OCI-LY1 (cell line): Measurements from ENCODE around the gene PPP4R3B.

Experiments used
- H2AFZ ChIP-seq: fragments of 200-600 bp; sonication (generic), shearing (Covaris generic); 2 replicates; pipeline ENCODE4 v1.6.0; 2014; ENCODE audit warnings: antibody characterized with exemption, mild to moderate bottlenecking, low read length
- H3F3A ChIP-seq: fragments of 200-600 bp; sonication (generic), shearing (Covaris generic); 2 replicates; pipeline ENCODE4 v1.6.0; 2014; ENCODE audit warnings: mild to moderate bottlenecking, antibody characterized with exemption, low read length, moderate library complexity; ENCODE audit not compliant: insufficient read depth
- H3K27ac ChIP-seq: fragments of 200-600 bp; sonication (generic); 2 replicates; pipeline ENCODE4 v1.5.1; 2014; ENCODE audit warnings: low read length, mixed run types, mild to moderate bottlenecking, low read depth; ENCODE audit not compliant: poor library complexity, severe bottlenecking
- H3K27me3 ChIP-seq: fragments of 200-600 bp; sonication (generic); 2 replicates; pipeline ENCODE4 v1.6.0; 2014; ENCODE audit warnings: antibody characterized with exemption, mild to moderate bottlenecking, low read length, moderate library complexity; ENCODE audit not compliant: insufficient read depth
- H3K36me3 ChIP-seq: fragments of 200-600 bp; sonication (generic); 2 replicates; pipeline ENCODE4 v1.6.1; 2014; ENCODE audit warnings: mild to moderate bottlenecking, antibody characterized with exemption, low read length, moderate library complexity, mixed read lengths; ENCODE audit not compliant: insufficient read depth
- H3K4me1 ChIP-seq: fragments of 200-600 bp; sonication (generic); 2 replicates; pipeline ENCODE4 v1.5.1; 2014; ENCODE audit warnings: mild to moderate bottlenecking, low read length, moderate library complexity; ENCODE audit not compliant: insufficient read depth, severe bottlenecking
- H3K4me2 ChIP-seq: fragments of 200-600 bp; sonication (generic), shearing (Covaris generic); 2 replicates; pipeline ENCODE4 v1.6.1; 2014; ENCODE audit warnings: low read length
- H3K4me3 ChIP-seq: fragments of 200-600 bp; sonication (generic); 2 replicates; pipeline ENCODE4 v1.5.1; 2014; ENCODE audit warnings: low read length, low read depth, mild to moderate bottlenecking, mixed read lengths; ENCODE audit not compliant: poor library complexity, severe bottlenecking
- H3K79me2 ChIP-seq: fragments of 200-600 bp; shearing (Covaris generic); 2 replicates; pipeline ENCODE4 v1.6.1; 2016; ENCODE audit warnings: mixed run types, low read length, mixed read lengths; ENCODE audit not compliant: insufficient read depth
- H3K9ac ChIP-seq: fragments of 200-600 bp; sonication (generic), shearing (Covaris generic); 2 replicates; pipeline ENCODE4 v1.6.1; 2014; ENCODE audit warnings: mild to moderate bottlenecking, low read length, mixed read lengths
- H3K9me2 ChIP-seq: fragments of 200-600 bp; sonication (generic), shearing (Covaris generic); 2 replicates; pipeline ENCODE4 v1.6.1; 2014; ENCODE audit warnings: low read depth, mild to moderate bottlenecking, low read length, mixed read lengths
- H3K9me3 ChIP-seq: fragments of 200-600 bp; shearing (Covaris generic); 2 replicates; pipeline ENCODE4 v1.6.1; 2014; ENCODE audit warnings: low read length, mixed read lengths
- H4K20me1 ChIP-seq: fragments of 200-600 bp; sonication (generic), shearing (Covaris generic); 2 replicates; pipeline ENCODE4 v1.6.0; 2016; ENCODE audit warnings: mild to moderate bottlenecking, low read length; ENCODE audit not compliant: insufficient read depth
- EZH2 ChIP-seq: fragments of 200-600 bp; sonication (generic), shearing (Covaris generic); IDR thresholded peaks from 2 replicates; pipeline ENCODE4 v1.8.0; 2017; ENCODE audit warnings: borderline replicate concordance, mixed run types, mild to moderate bottlenecking, antibody characterized with exemption, low read length, moderate library complexity, mixed read lengths
- TF ChIP-seq, protein P1 (sequence below): fragments of 200-600 bp; sonication (generic), shearing (Covaris generic); IDR thresholded peaks from 2 replicates; pipeline ENCODE4 v1.5.1; 2017; ENCODE audit warnings: mild to moderate bottlenecking, antibody characterized with exemption, low read length, moderate library complexity, mixed read lengths

PPP4R3B gene

DNA sequence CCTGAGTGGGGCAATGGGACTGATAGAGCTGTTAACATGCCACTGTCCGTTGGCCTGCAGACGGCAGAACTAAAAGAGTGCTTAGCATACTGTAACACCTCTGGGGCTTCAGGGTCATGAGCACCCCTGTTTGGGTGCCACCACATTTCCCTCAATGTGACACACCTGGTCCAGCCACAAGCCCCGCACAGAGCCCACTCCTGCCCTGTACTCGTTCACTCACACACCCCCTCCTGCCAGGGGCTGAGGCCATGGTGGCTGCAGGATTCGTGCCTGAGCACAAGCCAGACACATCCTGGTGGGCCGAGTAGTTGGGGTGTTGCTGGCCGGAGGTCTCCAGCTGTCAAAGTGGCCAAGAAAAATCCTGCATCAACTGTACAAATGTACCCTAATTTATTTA is 4.4 kb upstream of the PPP4R3B start:
- TF ChIP-seq, protein P1, sequence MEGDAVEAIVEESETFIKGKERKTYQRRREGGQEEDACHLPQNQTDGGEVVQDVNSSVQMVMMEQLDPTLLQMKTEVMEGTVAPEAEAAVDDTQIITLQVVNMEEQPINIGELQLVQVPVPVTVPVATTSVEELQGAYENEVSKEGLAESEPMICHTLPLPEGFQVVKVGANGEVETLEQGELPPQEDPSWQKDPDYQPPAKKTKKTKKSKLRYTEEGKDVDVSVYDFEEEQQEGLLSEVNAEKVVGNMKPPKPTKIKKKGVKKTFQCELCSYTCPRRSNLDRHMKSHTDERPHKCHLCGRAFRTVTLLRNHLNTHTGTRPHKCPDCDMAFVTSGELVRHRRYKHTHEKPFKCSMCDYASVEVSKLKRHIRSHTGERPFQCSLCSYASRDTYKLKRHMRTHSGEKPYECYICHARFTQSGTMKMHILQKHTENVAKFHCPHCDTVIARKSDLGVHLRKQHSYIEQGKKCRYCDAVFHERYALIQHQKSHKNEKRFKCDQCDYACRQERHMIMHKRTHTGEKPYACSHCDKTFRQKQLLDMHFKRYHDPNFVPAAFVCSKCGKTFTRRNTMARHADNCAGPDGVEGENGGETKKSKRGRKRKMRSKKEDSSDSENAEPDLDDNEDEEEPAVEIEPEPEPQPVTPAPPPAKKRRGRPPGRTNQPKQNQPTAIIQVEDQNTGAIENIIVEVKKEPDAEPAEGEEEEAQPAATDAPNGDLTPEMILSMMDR, result no peak
- no peak for TF ChIP-seq EZH2
- no peak overlapping the region for H2AFZ ChIP-seq
- H3K9ac ChIP-seq, result no peak overlapping the region
- H3K4me3 ChIP-seq, result no peak overlapping the region
- no peak overlapping the region for H3K4me2 ChIP-seq
- H3K4me1 ChIP-seq, result peaks cover 40% of the 10 kb centered on the region
- no peaks in the 10 kb centered on the region for H3K27me3 ChIP-seq
- H3K36me3 ChIP-seq, result peaks cover 34% of the 10 kb centered on the region
- H3K27ac ChIP-seq, result no peak overlapping the region
- no peaks in the 10 kb centered on the region for H3K9me3 ChIP-seq
- no peaks in the 10 kb centered on the region for H3K9me2 ChIP-seq
- H3F3A ChIP-seq, result no peaks in the 10 kb centered on the region
- peaks cover 75% of the 10 kb centered on the region for H3K79me2 ChIP-seq
- H4K20me1 ChIP-seq, result no peaks in the 10 kb centered on the region

DNA sequence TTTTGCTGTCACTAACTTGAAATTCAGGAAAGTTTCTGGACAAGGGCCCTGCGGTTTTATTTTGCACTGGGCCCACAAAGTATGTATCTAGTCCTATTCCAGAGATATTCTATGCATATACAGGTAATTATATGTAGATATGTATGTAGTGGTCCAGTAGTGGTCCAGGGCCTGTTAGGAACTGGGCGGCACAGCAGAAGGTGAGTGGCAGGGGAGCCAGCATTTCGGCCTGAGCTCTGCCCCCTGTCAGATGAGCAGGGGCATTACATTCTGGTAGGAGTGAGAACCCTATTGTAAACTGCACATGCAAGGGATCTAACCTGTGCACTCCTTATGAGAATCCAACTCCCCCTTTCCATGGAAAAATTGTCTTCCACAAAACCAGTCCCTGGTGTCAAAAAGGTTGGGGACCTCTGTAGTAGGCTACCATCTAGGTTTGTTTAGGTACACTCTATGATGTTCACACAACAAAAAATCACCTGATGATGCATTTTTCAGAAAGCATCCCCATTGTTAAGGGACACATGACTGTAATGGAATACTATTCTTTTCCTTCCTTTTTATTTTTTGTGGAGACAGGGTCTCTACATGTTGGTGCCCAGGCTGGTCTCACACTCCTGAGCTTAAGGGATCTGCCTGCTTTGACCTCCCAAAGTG is 2.8 kb upstream of the PPP4R3B start:
- no peak overlapping the region for H3K9ac ChIP-seq
- peak overlapping the region; percentile 78 for H3K4me2 ChIP-seq

DNA sequence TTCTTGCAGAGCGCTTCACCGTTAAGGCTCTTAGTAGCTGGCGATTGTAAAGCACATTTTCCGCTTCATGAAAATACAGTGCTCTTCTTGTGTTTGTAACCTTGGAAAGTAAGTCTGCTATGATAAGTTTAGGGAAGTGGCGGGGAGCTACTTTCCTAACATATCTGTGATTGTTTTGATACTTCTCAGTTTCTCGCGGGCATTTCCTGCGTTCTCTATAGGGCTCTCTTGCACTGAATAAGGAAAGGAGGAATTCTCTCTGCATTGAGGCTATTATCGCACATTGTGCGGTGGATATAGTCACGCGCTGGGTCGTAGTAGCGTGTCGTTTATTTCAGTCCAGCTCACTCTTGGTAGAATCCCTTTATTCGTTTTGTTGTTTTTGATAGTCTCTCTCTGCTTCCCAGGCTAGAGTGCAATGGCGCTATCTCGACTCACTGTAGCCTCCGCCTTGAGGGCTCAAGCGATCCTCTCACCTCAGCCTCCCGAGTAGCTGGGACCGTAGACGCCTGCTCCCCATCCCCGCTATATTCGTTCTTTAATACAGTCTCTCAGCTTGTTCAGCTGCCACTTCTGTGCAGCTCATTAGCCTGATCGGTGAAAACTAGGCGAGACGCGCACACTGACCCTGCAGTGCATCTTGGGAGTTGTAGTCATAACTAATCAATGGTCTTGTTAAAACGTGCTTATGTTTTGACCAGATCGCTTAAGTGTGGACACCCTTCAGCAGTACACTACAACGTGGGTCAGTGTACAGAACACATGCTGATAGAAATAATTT is 1.0 kb upstream of the PPP4R3B start:
- TF ChIP-seq, protein P1, result no peak
- no peak for TF ChIP-seq EZH2
- H3K9me2 ChIP-seq, result no peaks in the 10 kb centered on the region
- peaks cover 95% of the 10 kb centered on the region for H3K79me2 ChIP-seq
- H3K9ac ChIP-seq, result peak overlapping the region; percentile 95
- H3F3A ChIP-seq, result no peaks in the 10 kb centered on the region
- peak overlapping the region; percentile 98 for H3K4me3 ChIP-seq
- H3K4me1 ChIP-seq, result peaks cover 53% of the 10 kb centered on the region
- no peak overlapping the region for H2AFZ ChIP-seq
- peak overlapping the region; percentile 83 for H3K27ac ChIP-seq
- H3K4me2 ChIP-seq, result peak overlapping the region; percentile 78
- H3K36me3 ChIP-seq, result peaks cover 46% of the 10 kb centered on the region
- no peaks in the 10 kb centered on the region for H3K9me3 ChIP-seq
- no peaks in the 10 kb centered on the region for H3K27me3 ChIP-seq
- 0 out of 2 replicates have a peak, but pooled peaks cover 2% of the 10 kb centered on the region for H4K20me1 ChIP-seq

More for the DNA sequence above, 2.8 kb upstream of the PPP4R3B start:
- Histone ChIP-seq H3K9me3 (no peaks in the 10 kb centered on the region), H3K4me1 (peaks cover 52% of the 10 kb centered on the region), H3K9me2 (no peaks in the 10 kb centered on the region), H3K36me3 (peaks cover 30% of the 10 kb centered on the region), H3K79me2 (peaks cover 90% of the 10 kb centered on the region), H3F3A (no peaks in the 10 kb centered on the region), H2AFZ (no peak overlapping the region), H3K4me3 (peak overlapping the region; percentile 98), H3K27me3 (no peaks in the 10 kb centered on the region), H3K27ac (no peak overlapping the region), H4K20me1 (0 out of 2 replicates have a peak, but pooled peaks cover 2% of the 10 kb centered on the region)
- no peak for TF ChIP-seq EZH2
- TF ChIP-seq, protein P1, result peak; percentile 73
